ENCODE results near the gene SDK1. TPM values are rescaled to one million over a fixed set of nuclear protein-coding genes. Genes with fewer than 3 reads are reported as not detected.

The SDK1 gene
- total RNA-seq, 2 experiments from 2014 or later = 0.25 to 0.78 TPM

DNA sequence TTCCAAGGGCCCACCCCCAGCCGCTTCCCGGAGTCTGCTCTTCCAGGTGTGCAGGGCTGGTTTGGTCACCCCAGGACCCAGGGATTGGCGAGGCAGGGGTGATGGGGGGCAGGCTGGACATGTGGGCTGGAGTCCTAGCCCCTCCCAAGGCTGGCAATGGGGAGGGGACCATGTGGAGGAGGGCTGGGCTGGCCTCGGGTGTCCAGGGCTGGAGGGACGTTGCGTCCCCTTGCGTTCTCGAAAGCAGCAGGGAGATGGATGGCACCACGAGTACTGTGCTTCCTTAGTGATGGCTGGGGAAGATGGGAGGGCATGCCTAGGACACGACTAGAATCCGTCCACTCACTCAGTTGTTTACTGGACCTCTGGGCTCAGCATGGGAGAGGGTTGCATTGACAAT is 848.6 kb downstream of the SDK1 start:
- TF ChIP-seq, protein P1, sequence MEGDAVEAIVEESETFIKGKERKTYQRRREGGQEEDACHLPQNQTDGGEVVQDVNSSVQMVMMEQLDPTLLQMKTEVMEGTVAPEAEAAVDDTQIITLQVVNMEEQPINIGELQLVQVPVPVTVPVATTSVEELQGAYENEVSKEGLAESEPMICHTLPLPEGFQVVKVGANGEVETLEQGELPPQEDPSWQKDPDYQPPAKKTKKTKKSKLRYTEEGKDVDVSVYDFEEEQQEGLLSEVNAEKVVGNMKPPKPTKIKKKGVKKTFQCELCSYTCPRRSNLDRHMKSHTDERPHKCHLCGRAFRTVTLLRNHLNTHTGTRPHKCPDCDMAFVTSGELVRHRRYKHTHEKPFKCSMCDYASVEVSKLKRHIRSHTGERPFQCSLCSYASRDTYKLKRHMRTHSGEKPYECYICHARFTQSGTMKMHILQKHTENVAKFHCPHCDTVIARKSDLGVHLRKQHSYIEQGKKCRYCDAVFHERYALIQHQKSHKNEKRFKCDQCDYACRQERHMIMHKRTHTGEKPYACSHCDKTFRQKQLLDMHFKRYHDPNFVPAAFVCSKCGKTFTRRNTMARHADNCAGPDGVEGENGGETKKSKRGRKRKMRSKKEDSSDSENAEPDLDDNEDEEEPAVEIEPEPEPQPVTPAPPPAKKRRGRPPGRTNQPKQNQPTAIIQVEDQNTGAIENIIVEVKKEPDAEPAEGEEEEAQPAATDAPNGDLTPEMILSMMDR (IDR thresholded peaks at IDR 0.05) = no peak
- Mint-ChIP-seq H3K27me3 (peaks cover 7% of the 10 kb centered on the region), H3K9me3 (no peaks in the 10 kb centered on the region), H3K36me3 (ENCODE audit: low read depth) (no peaks in the 10 kb centered on the region), H3K4me1 (ENCODE audit: low read depth) (peaks cover 5% of the 10 kb centered on the region), H3K27ac (no peak overlapping the region), H3K4me3 (no peak overlapping the region)
- DNase-seq = no peak
- intact Hi-C loops (cut with micrococcal nuclease) = no loop called here
- CTCF ChIA-PET = no interaction called here
- no peak for ATAC-seq
- POLR2A ChIA-PET = no interaction called here

DNA sequence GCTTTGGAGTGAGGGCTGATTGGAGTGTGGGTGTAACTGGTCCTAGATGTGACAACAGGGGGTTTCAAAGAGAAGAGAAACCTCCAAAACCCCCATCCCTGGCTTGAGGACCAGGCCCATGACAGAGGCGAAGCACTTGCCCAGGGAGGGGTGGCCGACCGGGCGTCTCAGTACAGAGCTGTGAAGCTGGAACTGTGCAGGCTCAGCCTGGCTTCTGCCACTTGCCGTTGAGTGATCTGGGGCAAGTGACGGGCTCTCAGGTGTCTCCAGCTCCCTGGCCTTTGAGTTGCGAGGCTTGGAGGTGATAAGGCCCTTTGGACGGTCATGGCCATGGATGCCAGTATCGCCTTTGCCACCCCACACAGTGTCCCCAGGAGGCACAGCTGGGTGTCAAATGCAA is 849.7 kb downstream of the SDK1 start:
- Mint-ChIP-seq H3K9me3 (no peaks in the 10 kb centered on the region), H3K36me3 (ENCODE audit: low read depth) (no peaks in the 10 kb centered on the region), H3K27ac (no peak overlapping the region), H3K4me1 (ENCODE audit: low read depth) (no peaks in the 10 kb centered on the region), H3K4me3 (no peak overlapping the region), H3K27me3 (no peaks in the 10 kb centered on the region)
- DNase-seq (no peak), ATAC-seq (no peak)
- intact Hi-C loops (cut with micrococcal nuclease) = no loop called here
- CTCF ChIA-PET = no interaction called here
- TF ChIP-seq, protein P1 (IDR thresholded peaks at IDR 0.05) = no peak
- POLR2A ChIA-PET = no interaction called here

DNA sequence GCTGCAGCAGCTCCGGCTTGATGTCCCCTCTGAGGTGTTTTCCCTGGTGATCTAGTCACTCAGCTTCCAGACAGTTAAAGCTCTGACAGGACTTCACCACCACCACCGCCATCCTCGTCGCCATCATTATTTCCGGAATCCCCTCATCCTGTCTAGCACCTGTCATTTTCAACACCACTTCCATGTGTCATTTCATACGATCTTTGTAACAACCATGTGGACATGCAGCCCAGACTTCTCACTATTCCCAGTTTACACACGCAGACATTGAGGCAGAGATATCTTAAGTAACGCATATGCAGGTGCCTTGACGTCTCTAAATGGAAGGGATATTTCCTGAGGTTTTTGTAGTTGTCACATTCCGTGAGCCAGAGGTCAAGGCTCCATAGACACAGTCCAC is 850.5 kb downstream of the SDK1 start:
- DNase-seq (no peak), ATAC-seq (no peak)
- Mint-ChIP-seq H3K4me1 (ENCODE audit: low read depth) (no peaks in the 10 kb centered on the region), H3K4me3 (no peak overlapping the region), H3K27me3 (no peaks in the 10 kb centered on the region), H3K36me3 (ENCODE audit: low read depth) (no peaks in the 10 kb centered on the region), H3K9me3 (no peaks in the 10 kb centered on the region), H3K27ac (no peak overlapping the region)
- TF ChIP-seq, protein P1 (IDR thresholded peaks at IDR 0.05) = no peak
- intact Hi-C loops (cut with micrococcal nuclease) = no loop called here
- POLR2A ChIA-PET = no interaction called here
- CTCF ChIA-PET = no interaction called here

DNA sequence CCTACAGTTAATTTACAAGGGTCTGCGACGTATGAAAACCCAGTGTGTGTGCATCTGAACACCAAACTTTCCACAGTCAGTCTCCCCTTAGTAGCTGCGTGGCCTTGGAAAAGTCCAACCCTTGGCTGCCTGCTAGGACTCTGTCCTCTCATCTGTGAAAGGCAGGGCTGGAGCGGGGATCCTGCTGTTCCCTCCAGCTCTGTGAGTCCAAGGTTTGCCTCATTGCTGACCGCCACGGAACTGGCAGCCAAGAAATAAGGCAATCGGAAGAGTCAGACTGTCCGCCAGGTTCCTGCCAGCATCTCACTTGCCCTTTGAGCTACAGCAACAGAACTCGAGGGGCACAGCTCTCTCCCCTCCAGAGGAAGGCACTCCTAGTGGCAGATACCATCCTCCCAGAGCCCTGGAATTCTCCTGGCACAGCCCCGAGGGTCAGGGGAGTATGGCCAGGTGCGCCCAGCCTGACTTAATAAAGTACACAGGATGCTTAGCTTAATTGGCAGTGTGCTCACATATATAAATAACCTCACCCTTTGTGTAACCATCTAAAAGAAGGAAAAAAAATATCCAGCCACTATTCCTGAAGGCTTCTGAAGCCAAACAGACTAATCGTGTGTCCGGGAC is 851.0 kb downstream of the SDK1 start:
- Mint-ChIP-seq H3K27ac (no peak overlapping the region), H3K9me3 (no peaks in the 10 kb centered on the region), H3K27me3 (no peaks in the 10 kb centered on the region), H3K36me3 (ENCODE audit: low read depth) (no peaks in the 10 kb centered on the region), H3K4me3 (no peak overlapping the region), H3K4me1 (ENCODE audit: low read depth) (no peaks in the 10 kb centered on the region)
- intact Hi-C loops (cut with micrococcal nuclease) = no loop called here
- TF ChIP-seq, protein P1 (IDR thresholded peaks at IDR 0.05) = no peak
- no peak for ATAC-seq
- DNase-seq = no peak
- ChIA-PET CTCF (no interaction called here), POLR2A (no interaction called here)

DNA sequence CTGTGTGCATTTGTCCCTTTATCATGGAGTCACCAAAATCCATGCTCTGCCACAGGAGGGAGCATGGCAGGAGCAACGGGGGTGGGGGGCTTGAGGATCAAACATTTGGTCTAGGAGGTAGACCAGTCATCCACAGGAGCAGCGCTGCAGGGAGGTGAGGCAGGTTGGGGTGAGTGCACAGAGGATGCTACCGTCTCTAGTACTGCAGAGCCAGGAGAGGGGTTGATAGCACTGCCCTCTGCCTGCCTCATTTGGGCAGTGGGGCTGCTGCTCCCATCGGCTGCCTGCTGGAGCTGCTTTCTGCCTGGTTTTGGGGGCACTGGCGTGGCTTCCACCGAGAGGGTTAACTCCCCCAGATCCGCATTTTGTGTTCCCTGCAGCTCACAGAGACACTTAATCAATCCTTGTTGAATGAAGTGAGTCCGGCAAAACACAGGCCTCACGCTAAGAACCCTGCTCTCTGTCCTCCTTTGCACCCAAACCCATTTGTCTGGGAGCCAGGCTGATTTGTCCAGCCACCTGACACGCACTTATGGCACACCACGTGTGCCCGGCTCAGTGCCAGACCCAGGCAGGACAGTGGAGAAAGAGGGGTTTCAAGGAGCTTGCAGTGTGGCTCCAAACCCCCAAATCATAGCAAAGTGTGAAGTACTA is 854.0 kb downstream of the SDK1 start:
- no peak overlapping the region for H3K4me3 Mint-ChIP-seq
- no peaks in the 10 kb centered on the region for H3K9me3 Mint-ChIP-seq
- ChIA-PET POLR2A (no interaction called here), CTCF (no interaction called here)
- H3K36me3 Mint-ChIP-seq (ENCODE audit: low read depth) = no peaks in the 10 kb centered on the region
- no peaks in the 10 kb centered on the region for H3K27me3 Mint-ChIP-seq
- no peak overlapping the region for H3K27ac Mint-ChIP-seq
- no peaks in the 10 kb centered on the region for H3K4me1 Mint-ChIP-seq (ENCODE audit: low read depth)
- ATAC-seq (no peak), DNase-seq (no peak)
- TF ChIP-seq, protein P1 (IDR thresholded peaks at IDR 0.05) = no peak
- intact Hi-C loops (cut with micrococcal nuclease) = no loop called here

Data from activated CD8-positive, alpha-beta T cell treated with anti-CD3 and anti-CD28 coated beads for 36 hours (primary cell).